A549 (cell line): ENCODE data around the gene FGF18. TPM values are rescaled to one million over a fixed set of nuclear protein-coding genes. Genes with fewer than 3 reads are reported as not detected.
"Not testable (repeated sequence)": the region's sequence is repeated elsewhere in the genome, so short reads cannot be mapped to it uniquely, and the experiment has no call there.

ENCODE experiments used
- ATAC-seq, 2 experiments: fragments of 200-7000 bp in 1 of 2; fragments of >200 bp in 1 of 2; cut with Nextera tagmentation in 1 of 2; cut with Tn5 transposase in 1 of 2; 3 replicates each; pipeline versions ENCODE4 v1.8.0 to v1.9.1; 2018 to 2020; ENCODE audit warnings: mild to moderate bottlenecking in 1 of 2, moderate library complexity in 1 of 2
- CTCF ChIA-PET: fragments of 300-600 bp; sonication (Branson Sonifier 250); formaldehyde crosslinking; extraction: SDS; loops from one replicate; lab custom pipeline; 2021; ENCODE audit warnings: antibody characterized with exemption, inconsistent platforms; lab: Yijun Ruan, JAX
- POLR2A ChIA-PET: fragments of 350-600 bp; formaldehyde crosslinking; extraction: SDS; loops from one replicate; lab custom pipeline; 2021; ENCODE audit warnings: antibody characterized with exemption, inconsistent platforms; lab: Yijun Ruan, JAX
- DNase-seq, 2 experiments: peaks; one replicate each; pipeline versions ENCODE4 v3.0.0 to v3.0.0-alpha.2; 2011 to 2016; ENCODE audit warnings: low read depth in 1 of 2, low spot score in 1 of 2
- FAIRE-seq: peaks from 2 replicates; lab custom pipeline; 2011; peaks lifted over from hg19 to GRCh38; lab: Jason Lieb, UNC
- H3K27ac ChIP-seq, 2 experiments: fragments of >200 bp; sonication (Bioruptor Twin); formaldehyde crosslinking; 3 replicates each; pipeline ENCODE4 v1.5.1; 2016 to 2017
- H3K4me1 ChIP-seq: fragments of >200 bp; sonication (Bioruptor Twin); formaldehyde crosslinking; 3 replicates; pipeline ENCODE4 v1.6.1; 2016
- H3K4me2 ChIP-seq: fragments of >200 bp; sonication (Bioruptor Twin); formaldehyde crosslinking; 3 replicates; pipeline ENCODE4 v1.6.1; 2016
- H3K4me3 ChIP-seq: fragments of >200 bp; sonication (Bioruptor Twin); formaldehyde crosslinking; 3 replicates; pipeline ENCODE4 v1.5.1; 2016
- H3K9me3 ChIP-seq: fragments of >200 bp; sonication (Bioruptor Twin); formaldehyde crosslinking; 3 replicates; pipeline ENCODE4 v1.6.1; 2016
- FOSB ChIP-seq: fragments of 250-450 bp; sonication (Bioruptor Pico); IDR thresholded peaks from 2 replicates; pipeline ENCODE4 v1.5.0; 2020; ENCODE audit warnings: mild to moderate bottlenecking, moderate library complexity
- FOXS1 ChIP-seq: fragments of 250-450 bp; sonication (Bioruptor Pico); IDR thresholded peaks from 2 replicates; pipeline ENCODE4 v1.5.0; 2020; ENCODE audit warnings: mild to moderate bottlenecking, moderate library complexity
- HOXA7 ChIP-seq: fragments of 250-450 bp; sonication (Bioruptor Pico); IDR thresholded peaks from 2 replicates; pipeline ENCODE4 v1.5.0; 2020; ENCODE audit warnings: mild to moderate bottlenecking, moderate library complexity
- JUN ChIP-seq, 2 experiments: fragments of >200 bp; sonication (Bioruptor Twin); formaldehyde crosslinking; IDR thresholded peaks; 2 replicates in 1 of 2; 3 replicates in 1 of 2; pipeline ENCODE4 v1.6.1; 2016 to 2017
- KDM5A ChIP-seq: fragments of 200-600 bp; sonication (generic); IDR thresholded peaks from 2 replicates; pipeline ENCODE4 v1.6.1; 2016; ENCODE audit warnings: antibody characterized with exemption, mild to moderate bottlenecking
- MAFK ChIP-seq: fragments of 450-650 bp; IDR thresholded peaks from 2 replicates; pipeline ENCODE4 v1.6.1; 2014; ENCODE audit not compliant: partially characterized antibody
- NFE2L2 ChIP-seq: fragments of 150-350 bp; conservative IDR thresholded peaks from 2 replicates; pipeline ENCODE4 v1.6.1; 2014; ENCODE audit warnings: low read length
- NPAS2 ChIP-seq: fragments of 250-450 bp; sonication (Bioruptor Pico); IDR thresholded peaks from 2 replicates; pipeline ENCODE4 v1.8.0; 2022; ENCODE audit warnings: mild to moderate bottlenecking, moderate library complexity, borderline replicate concordance
- NR3C1 ChIP-seq: fragments of >200 bp; sonication (Bioruptor Twin); formaldehyde crosslinking; IDR thresholded peaks from 3 replicates; pipeline ENCODE4 v1.6.1; 2017
- POLR2AphosphoS2 ChIP-seq: conservative IDR thresholded peaks from 2 replicates; pipeline ENCODE4 v1.6.1; 2012; ENCODE audit warnings: low read length, improper control_type of control experiment, inconsistent platforms
- RARB ChIP-seq: fragments of 250-450 bp; sonication (Bioruptor Pico); IDR thresholded peaks from 2 replicates; pipeline ENCODE4 v1.8.0; 2021; ENCODE audit warnings: mild to moderate bottlenecking, moderate library complexity
- RCOR1 ChIP-seq: fragments of 150-350 bp; IDR thresholded peaks from 2 replicates; pipeline ENCODE4 v1.6.1; 2014; ENCODE audit warnings: antibody characterized with exemption, low read length, low read depth
- TFCP2L1 ChIP-seq: fragments of 250-450 bp; sonication (Bioruptor Pico); IDR thresholded peaks from 2 replicates; pipeline ENCODE4 v1.5.0; 2021; ENCODE audit warnings: mild to moderate bottlenecking
- ZNF302 ChIP-seq: fragments of 250-450 bp; sonication (Bioruptor Pico); IDR thresholded peaks from 2 replicates; pipeline ENCODE4 v1.9.0; 2021; ENCODE audit warnings: inconsistent platforms, mild to moderate bottlenecking, moderate library complexity
- ZSCAN20 ChIP-seq: fragments of 250-450 bp; sonication (Bioruptor Pico); IDR thresholded peaks from 2 replicates; pipeline ENCODE4 v1.8.0; 2022; ENCODE audit warnings: mild to moderate bottlenecking, moderate library complexity
- WGBS: methylation state at CpG from one replicate; pipeline ENCODE4 v1.1.6; 2017; ENCODE audit errors: missing lambda C conversion rate; 5-methylcytosine and 5-hydroxymethylcytosine counted together
- polyA plus RNA-seq, 4 experiments: library from polyadenylated mRNA; depleted of rRNA in 3 of 4; stranded (reverse); fragments of >200 nt; fragmentation: RNase III in 1 of 4; extraction: RNeasy Plus Mini Kit Qiagen cat#74134 plus additional on column Dnase treatment in 1 of 4; gene quantifications; 2 replicates in 3 of 4; 3 replicates in 1 of 4; pipeline ENCODE4 v1.2.3, GENCODE V29; 2011 to 2017
- TF ChIP-seq, protein P1 (sequence below): IDR thresholded peaks from 2 replicates; pipeline ENCODE4 v1.6.1; 2012; ENCODE audit warnings: low read depth, borderline replicate concordance

Gene FGF18
- polyA plus RNA-seq, 2 of the 4 experiments (the other 2 are of a cell fraction): 0.09 to 0.16 TPM

- H3K27ac ChIP-seq: no peak overlapping the region
- H3K4me2 ChIP-seq: no peak overlapping the region
- no peaks in the 10 kb centered on the region for H3K9me3 ChIP-seq
- H3K4me3 ChIP-seq: no peak overlapping the region
- TF ChIP-seq POLR2AphosphoS2 (peak; percentile 86; the same call in 1 of the 2 replicates), FOSB (CRISPR knock-in tag) (peak; percentile 57; the same call in 1 of the 2 replicates), NR3C1 (no peak), TFCP2L1 (CRISPR knock-in tag) (0 out of 2 replicates have a peak, but pooled peaks have one; percentile 57), RARB (CRISPR knock-in tag) (0 out of 2 replicates have a peak, but pooled peaks have one; percentile 46), FOXS1 (no peak), HOXA7 (CRISPR knock-in tag) (peak; percentile 58; the same call in 1 of the 2 replicates)
- ChIA-PET CTCF (interaction anchor here (0.6 to 1.2 kb wide), 6 partner anchors 8 to 775 kb away, joined by 3 to 4 read pairs (median 3); partner anchors contain the start of gene STK10), POLR2A (interaction anchor here (0.6 kb wide), 1 partner anchor 20 kb away, joined by 8 read pairs; no protein-coding TSS in a partner anchor)
- WGBS: 85% methylated on average over 3 of the region's 3 CpGs
- FAIRE-seq (no peak), ATAC-seq (no peak), DNase-seq (no peak)
- peaks cover 24% of the 10 kb centered on the region; the same call in 2 of the 3 replicates for H3K4me1 ChIP-seq
These were observed 6.1 kb upstream of the FGF18 start for GRCh38 chr5:171413153-171413910.

GRCh38 chr5:171413993-171414392 lies 5.5 kb upstream of the FGF18 start:
- 83% methylated on average over 5 of the region's 5 CpGs for WGBS
- ATAC-seq, DNase-seq, H3K9me3 ChIP-seq, H3K4me2 ChIP-seq, H3K27ac ChIP-seq, H3K4me3 ChIP-seq, FAIRE-seq, POLR2A ChIA-PET: not testable (repeated sequence)
- CTCF ChIA-PET: interaction anchor here (0.6 to 1.2 kb wide), 4 partner anchors 9 to 775 kb away, joined by 3 read pairs; partner anchors contain the start of gene STK10
- peaks cover 20% of the 10 kb centered on the region; the same call in 2 of the 3 replicates for H3K4me1 ChIP-seq

- Histone ChIP-seq H3K4me2 (no peak overlapping the region), H3K4me3 (no peak overlapping the region), H3K4me1 (peaks cover 8% of the 10 kb centered on the region; the same call in 2 of the 3 replicates), H3K9me3 (no peaks in the 10 kb centered on the region), H3K27ac (no peak overlapping the region)
- ChIA-PET POLR2A (interaction anchor here (0.7 kb wide), 1 partner anchor 27 kb away, joined by 8 read pairs; no protein-coding TSS in a partner anchor), CTCF (interaction anchor here (0.6 to 1.3 kb wide), 3 partner anchors 9 to 620 kb away, joined by 3 to 4 read pairs (median 4); no protein-coding TSS in a partner anchor)
- FAIRE-seq (no peak), ATAC-seq (no peak; a peak in 1 of 6 replicates), DNase-seq (no peak)
- TF ChIP-seq HOXA7 (CRISPR knock-in tag): no peak
- TF ChIP-seq NR3C1: no peak
- TF ChIP-seq JUN (IDR thresholded peaks at IDR 0.05): peak in 1 of 2 experiments; percentile 25; a peak in 1 of 5 replicates
- TF ChIP-seq RCOR1: no peak
- TF ChIP-seq, protein P1, sequence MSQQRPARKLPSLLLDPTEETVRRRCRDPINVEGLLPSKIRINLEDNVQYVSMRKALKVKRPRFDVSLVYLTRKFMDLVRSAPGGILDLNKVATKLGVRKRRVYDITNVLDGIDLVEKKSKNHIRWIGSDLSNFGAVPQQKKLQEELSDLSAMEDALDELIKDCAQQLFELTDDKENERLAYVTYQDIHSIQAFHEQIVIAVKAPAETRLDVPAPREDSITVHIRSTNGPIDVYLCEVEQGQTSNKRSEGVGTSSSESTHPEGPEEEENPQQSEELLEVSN: no peak
- TF ChIP-seq ZNF302 (CRISPR knock-in tag): no peak
- no peak for TF ChIP-seq NFE2L2
- TF ChIP-seq RARB (CRISPR knock-in tag): no peak
- no peak for TF ChIP-seq NPAS2 (CRISPR knock-in tag)
- peak; percentile 49 for TF ChIP-seq TFCP2L1 (CRISPR knock-in tag)
- no peak for TF ChIP-seq KDM5A
- TF ChIP-seq ZSCAN20 (CRISPR knock-in tag): no peak
- TF ChIP-seq MAFK: no peak
- WGBS: 85% methylated on average over 9 of the region's 9 CpGs
These were observed 4.2 kb upstream of the FGF18 start for GRCh38 chr5:171415115-171415730.
